ENCODE measurements around the gene ARID1B. TPM values are rescaled to one million over a fixed set of nuclear protein-coding genes. Genes with fewer than 3 reads are reported as not detected.

ARID1B gene
- total and polyA plus RNA-seq, 10 of the 15 experiments (the other 5 are each of a cell fraction or from before 2014, with no cell fraction given), result 24.7 to 133 (median 54.6) TPM

- TF ChIP-seq ZBED1 (IDR thresholded peaks at IDR 0.05; ENCODE audit: borderline replicate concordance), result no peak
- no peak for TF ChIP-seq CREB1 (IDR thresholded peaks at IDR 0.05; ENCODE audit: low read depth)
- TF ChIP-seq MTA2 (IDR thresholded peaks at IDR 0.05; ENCODE audit: low read depth), result no peak
- TF ChIP-seq ZNF622 (IDR thresholded peaks at IDR 0.05), result no peak
- no peak for TF ChIP-seq ESRRA (IDR thresholded peaks at IDR 0.05; ENCODE audit: low read length)
- TF ChIP-seq USF1 (IDR thresholded peaks at IDR 0.05; ENCODE audit: borderline replicate concordance, extremely low read length, insufficient read depth, low read depth, low read length), result no peak
- TF ChIP-seq IKZF1 (conservative IDR thresholded peaks at IDR 0.05), result no peak
- TF ChIP-seq HDAC2 (IDR thresholded peaks at IDR 0.05), result no peak
- TF ChIP-seq KLF5 (IDR thresholded peaks at IDR 0.05; ENCODE audit: partially characterized antibody), result no peak
- Histone ChIP-seq H3K4me3 (no peak overlapping the region), H3K79me2 (ENCODE audit: control insufficient read depth, insufficient read depth, low read length) (no peaks in the 10 kb centered on the region), H3K4me2 (ENCODE audit: control insufficient read depth, insufficient read depth) (no peak overlapping the region), H3K27me3 (replicated peaks in 1 of 2; ENCODE audit: control insufficient read depth in 2 of 2, insufficient read depth in 2 of 2, low read length in 1 of 2) (no peaks in the 10 kb centered on the region), H4K20me1 (ENCODE audit: control insufficient read depth, insufficient read depth) (no peaks in the 10 kb centered on the region), H3K4me1 (ENCODE audit: control insufficient read depth, insufficient read depth, low read length) (peaks cover 6% of the 10 kb centered on the region), H3K36me3 (ENCODE audit: control insufficient read depth in 2 of 2, insufficient read depth in 2 of 2, low read length in 1 of 2) (no peaks in the 10 kb centered on the region), H3K9ac (ENCODE audit: control insufficient read depth, insufficient read depth, low read length) (no peak overlapping the region), H2AFZ (ENCODE audit: control insufficient read depth, low read depth, low read length) (no peak overlapping the region), H3K9me3 (replicated peaks; ENCODE audit: control insufficient read depth, insufficient read depth, low read length) (no peaks in the 10 kb centered on the region), H3K27ac (ENCODE audit: control insufficient read depth, insufficient read depth) (no peak overlapping the region)
- in situ Hi-C loops (cut with MboI) (no loop called here), intact Hi-C loops (cut with micrococcal nuclease; ENCODE audit: unreplicated experiment) (no loop called here)
- no peak for ATAC-seq
- 53% methylated on average over 3 of the region's 3 CpGs for WGBS (ENCODE audit: insufficient coverage, insufficient replicate concordance, low lambda C conversion rate, missing lambda C conversion rate)
- ChIA-PET SMC1A (ENCODE audit: uncharacterized antibody, unreplicated experiment) (interaction anchor here (0.7 to 2.7 kb wide), 3 partner anchors 19 to 248 kb away, joined by 3 to 17 read pairs (median 3); no protein-coding TSS in a partner anchor), CTCF (interaction anchor here (0.7 to 1.0 kb wide), 4 partner anchors 28 to 90 kb away, joined by 3 to 4 read pairs (median 3); no protein-coding TSS in a partner anchor), RAD21 (ENCODE audit: unreplicated experiment) (interaction anchor here (1.3 kb wide), 1 partner anchor 27 kb away, joined by 6 read pairs; no protein-coding TSS in a partner anchor), POLR2A (no interaction called here)
- no peak for FAIRE-seq
- DNase-seq (ENCODE audit: low read depth, low spot score), result no peak
- BruUV-seq (replicated peaks), result no TSS peak
Measured at GRCh38 chr6:156747715-156748114, 29.5 kb upstream of the ARID1B start.

Data from GM12878 (cell line).